NCI-H1092 (cell line): Measurements from ENCODE around the gene SEC31B.

Source experiments
- DNase-seq: peaks from one replicate; lab custom pipeline; 2025; lab: John Stamatoyannopoulos, UW

The SEC31B gene

DNA sequence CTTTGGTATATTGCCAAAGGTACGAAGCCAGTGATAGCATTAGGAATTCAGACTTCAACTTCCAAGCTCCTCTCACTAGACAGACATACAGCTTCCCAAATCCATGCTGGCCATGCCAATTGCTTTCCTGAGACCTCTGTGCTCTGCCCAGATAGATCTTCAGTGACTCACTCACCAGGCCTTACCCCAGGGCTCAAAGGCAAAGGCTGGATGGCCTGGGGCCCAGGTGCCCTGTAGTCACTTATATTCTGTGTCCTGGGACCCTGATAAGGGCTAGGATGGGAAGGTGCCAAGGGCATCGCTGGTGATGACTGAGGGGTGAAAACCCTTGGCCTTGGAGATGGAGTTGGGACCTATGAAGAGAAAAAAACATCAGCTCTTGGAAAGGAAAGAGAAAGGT lies 29.1 kb downstream of the SEC31B start:
- no peak for DNase-seq

DNA sequence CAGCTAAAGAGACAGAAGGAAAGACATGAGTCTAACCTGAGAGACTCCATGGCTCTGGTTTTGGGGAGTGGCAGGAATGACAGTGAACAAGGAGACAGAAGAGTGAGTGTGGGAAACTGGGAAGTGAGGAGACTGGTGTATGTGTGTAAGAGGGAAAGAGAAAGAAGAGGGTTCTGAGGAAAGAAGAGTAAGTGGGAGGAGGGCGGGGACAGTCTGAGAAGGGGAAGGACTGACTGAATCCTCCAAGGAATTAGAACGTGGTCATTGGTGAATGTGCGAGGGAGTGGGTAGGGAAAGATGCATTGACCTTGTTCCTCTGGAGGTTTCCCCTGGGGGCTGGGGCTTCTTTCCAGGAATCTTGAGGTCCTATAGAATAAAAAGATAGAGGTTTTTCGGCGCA lies 30.3 kb downstream of the SEC31B start:
- DNase-seq: no peak

DNA sequence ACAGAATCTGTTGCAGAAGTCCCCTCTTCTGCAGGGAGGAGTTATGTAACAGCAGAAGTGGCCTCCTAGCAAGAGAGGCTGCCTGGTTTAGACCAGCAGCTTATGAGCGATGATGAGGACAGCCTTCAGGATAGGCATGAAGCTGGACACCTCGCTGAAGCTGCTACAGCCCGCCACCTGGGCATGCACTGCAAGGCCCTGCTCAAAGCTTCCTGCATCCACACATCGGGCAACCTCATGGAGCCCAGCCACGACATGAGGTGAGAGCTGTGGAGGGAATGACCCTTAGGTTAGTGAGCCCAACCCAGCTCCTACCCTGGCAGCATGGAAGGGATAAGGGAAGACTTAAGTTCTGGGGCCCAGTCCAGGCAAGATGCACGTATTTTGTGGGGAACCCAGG lies 32.1 kb downstream of the SEC31B start:
- DNase-seq: no peak

DNA sequence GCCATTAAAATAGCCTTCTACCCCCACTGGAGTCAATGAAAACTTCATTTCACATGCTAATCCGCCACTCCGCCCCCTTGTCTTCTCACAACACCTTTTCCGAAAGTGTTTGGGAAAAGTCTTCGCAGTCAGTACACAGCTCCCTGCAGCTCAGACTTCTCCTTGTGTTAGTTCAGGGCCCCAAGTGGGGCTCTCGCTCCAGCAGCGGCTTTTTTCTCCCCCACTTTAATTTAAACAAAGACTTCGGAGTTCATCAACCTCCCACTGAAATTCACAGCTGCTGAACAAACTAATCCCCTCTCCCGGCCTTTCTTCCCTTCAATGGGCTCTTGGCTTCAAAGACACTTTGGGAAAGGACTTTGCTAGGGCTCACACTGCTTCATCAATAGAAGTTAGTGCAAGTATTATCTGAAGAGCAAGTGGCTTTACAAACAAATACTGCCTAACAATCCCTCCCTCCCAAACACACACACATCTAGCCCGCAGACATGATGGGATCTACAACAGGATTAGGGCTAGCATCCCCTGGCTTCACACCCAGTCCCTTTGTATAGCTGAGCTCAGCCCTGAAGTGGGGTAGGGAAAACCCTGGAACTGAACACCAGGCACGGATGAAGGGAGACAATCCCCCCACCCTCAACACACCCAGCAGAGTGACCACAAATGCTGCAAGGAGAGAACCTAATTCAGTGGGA lies 33.7 kb downstream of the SEC31B start:
- DNase-seq: no peak

DNA sequence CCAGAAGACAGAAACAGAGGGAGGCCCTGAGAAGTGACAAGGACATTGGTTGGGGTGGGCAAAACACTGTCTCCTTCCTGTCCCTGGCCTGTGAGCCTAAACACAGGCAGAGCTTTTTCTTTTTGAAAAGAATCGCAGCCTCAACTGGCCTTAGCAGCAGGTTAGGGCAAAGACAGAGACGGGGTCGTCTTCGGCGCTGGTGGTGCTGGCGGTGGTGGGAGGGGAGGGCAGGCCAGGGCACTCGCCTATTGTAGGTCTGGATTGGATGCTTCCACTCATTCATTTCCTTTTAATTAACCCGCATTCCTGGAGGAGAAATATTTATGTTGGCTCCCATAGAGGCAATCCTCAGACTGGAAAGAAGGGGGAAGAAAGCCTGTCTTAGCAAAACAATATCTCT lies 34.3 kb downstream of the SEC31B start:
- no peak for DNase-seq

DNA sequence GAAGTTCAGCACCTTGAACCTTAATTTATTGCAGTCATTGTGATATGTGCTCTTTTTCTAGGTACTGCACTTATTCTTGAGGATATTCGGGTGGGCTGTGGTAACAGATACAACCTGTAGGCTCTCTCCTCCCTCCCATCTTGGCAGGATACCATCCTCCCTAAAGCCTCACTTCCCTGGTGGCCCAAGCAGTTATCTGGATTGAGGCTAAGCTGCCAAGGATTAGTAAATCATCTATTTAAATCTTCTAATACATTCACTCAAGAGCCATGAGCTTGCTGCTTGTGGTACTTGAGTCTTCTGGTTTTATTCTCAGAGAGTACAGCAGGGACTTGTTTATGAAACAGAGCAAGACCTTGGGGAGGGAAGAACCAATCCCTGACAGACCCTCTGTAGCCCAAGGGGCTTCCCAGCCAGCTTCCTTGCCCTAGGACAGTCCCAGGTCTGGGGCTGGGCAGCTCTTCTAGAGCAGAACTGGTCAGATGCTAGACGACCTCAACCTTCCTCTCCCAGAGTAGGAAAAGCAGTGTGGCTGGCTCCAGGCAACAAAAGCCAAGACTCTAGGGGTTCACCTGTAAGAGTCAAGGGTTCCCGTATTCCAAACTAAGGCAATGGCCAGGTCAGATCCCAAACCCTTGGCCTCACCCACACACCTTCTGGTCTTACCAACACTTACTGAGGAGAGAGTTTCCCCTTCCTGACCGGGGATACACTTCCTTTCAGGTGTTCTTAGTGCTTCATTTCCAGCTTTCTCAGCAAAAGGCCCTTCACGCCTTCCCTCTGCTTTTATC lies 35.6 kb downstream of the SEC31B start:
- DNase-seq: no peak

DNA sequence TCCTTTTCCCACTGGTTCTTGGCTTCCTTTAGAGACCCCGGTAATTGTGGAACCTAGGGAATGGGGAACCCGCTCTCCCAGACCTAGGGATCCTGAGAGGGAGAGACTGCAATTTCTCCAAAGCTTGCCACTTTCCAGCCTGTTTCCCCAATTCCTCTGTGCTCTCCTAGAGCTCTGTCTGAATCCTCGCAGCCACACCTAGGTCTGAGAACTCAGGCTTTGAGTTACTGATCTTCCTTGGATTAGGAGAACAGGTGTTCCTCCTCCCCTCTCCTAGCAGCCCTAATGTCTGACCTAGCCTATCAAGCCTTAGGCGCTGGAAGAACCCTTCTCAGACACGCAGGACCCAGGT lies 36.9 kb downstream of the SEC31B start:
- DNase-seq: no peak

DNA sequence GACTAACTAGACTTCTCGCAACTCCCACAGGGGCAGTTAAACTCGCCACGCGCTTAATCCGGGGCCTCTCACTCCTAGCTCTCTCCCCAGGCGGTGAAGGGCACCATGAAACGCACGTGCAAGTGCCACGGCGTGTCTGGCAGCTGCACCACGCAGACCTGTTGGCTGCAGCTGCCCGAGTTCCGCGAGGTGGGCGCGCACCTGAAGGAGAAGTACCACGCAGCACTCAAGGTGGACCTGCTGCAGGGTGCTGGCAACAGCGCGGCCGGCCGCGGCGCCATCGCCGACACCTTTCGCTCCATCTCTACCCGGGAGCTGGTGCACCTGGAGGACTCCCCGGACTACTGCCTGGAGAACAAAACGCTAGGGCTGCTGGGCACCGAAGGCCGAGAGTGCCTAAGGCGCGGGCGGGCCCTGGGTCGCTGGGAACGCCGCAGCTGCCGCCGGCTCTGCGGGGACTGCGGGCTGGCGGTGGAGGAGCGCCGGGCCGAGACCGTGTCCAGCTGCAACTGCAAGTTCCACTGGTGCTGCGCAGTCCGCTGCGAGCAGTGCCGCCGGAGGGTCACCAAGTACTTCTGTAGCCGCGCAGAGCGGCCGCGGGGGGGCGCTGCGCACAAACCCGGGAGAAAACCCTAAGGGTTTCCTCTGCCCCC lies 37.4 kb downstream of the SEC31B start:
- DNase-seq: peak; percentile 12

DNA sequence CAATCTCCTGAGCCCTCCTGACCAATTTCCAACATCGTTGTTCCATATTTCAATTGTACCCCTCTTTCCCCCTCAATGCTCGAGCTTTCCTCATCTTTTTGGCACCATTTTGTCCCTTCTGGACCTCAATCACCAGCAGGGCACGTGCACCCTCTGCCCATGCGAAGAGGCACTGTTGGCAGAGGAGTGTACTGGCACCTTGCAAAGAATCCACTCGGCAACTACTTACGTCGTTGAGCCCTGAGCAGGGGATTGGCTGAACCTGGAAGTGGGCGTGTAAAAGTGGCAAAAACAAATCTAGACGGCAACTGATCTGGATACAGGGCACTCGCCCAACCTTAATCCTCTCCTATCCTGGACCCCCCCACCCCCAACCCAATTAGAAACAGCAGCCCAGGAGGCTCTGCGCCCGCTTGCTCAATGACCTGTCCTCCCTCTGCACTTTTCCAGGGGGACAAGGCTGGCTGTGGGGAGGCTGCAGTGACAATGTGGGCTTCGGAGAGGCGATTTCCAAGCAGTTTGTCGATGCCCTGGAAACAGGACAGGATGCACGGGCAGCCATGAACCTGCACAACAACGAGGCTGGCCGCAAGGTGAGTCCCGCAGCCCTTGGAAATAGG lies 38.1 kb downstream of the SEC31B start:
- DNase-seq: peak; percentile 75

DNA sequence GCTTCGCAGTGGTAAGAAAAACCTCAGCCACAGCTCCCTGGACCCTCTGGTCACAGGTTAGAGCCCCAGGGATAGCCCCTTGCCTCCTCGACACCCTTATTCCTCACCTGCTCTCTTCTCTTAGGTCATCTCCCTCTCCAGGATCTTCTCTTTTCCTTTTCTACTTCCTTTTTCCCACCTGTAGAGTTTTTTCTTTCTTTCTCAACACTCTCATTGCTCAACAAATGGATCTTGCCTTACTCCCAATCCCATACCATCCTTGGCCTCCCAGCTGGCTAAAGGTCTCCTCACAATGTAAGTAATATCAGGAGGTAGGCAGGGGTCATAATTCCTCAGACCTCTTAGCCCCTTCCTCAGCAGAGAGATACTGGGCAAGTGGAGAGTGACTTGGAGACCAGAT lies 39.7 kb downstream of the SEC31B start:
- DNase-seq: no peak

DNA sequence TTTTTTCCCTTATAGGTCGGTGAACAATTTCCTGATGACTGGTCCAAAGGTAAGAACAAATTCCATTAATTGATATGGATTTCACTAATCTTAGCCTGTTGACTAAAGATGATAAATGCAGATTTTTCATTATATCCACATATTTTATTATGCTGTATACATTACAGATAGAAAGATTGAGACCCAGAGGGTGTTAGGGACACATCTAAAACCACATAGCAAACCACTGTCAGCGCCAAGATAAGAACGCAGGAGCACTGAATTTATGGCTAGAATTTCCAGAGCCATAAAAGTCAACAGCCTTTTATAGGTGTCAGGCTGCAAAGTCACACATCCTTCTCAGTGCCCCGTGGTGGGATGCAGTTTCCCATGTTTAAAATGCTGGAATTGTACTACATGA lies 40.6 kb downstream of the SEC31B start:
- DNase-seq: no peak

DNA sequence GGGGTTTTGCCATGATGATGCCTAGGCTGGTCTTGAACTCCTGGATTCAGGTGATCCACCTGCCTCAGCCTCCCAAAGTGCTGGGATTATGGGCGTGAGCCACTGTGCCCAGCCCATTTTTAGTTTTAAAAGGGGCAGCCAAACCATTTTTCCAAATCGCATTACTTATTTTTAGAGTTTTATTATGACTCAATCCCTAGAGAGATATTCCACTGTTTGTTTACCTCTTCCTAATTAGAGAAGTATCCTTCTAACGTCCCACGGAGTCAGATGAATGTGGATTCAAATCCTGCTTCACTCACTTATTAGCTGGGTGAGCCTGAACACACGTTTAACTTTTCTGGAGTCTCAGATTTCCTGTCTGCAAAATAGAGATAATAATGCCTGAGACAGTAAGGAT lies 41.7 kb downstream of the SEC31B start:
- no peak for DNase-seq

DNA sequence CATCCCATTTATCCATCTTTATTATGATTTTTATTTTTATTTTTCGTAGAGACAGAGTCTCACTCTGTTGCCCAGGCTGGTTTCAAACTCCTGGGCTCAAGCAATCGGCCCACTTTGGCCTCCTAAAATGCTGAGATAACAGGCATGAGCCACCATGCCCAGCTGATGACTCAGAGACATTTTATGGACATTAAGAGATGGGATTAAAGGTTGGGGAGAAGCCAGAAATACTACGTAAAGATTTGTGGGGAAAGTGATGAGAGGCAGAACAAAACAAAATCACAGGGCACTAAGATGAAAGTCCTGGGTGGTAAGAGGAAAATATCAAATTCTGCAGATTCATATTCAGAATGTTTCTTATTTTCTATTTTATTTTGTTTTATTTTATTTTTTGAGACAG lies 49.3 kb downstream of the SEC31B start:
- no peak for DNase-seq

DNA sequence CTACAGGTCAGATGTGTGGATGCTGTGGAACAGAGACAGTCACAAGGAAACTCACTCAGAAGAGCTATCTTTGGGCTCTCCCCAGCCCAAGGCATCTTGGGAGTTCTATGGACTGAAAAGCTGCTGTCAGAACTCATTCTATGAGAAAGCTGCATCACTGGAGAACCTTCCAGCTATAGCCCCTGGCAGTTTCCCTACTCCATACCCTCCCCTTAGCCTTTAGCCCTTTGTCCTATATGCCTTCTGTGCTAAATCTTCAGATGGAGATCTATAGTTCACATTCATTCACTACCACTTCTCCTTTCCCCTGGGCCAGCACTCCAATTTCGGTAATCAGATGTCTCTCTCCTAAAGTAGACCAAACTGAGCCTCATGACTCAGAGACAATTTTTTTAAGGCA lies 49.9 kb downstream of the SEC31B start:
- no peak for DNase-seq

DNA sequence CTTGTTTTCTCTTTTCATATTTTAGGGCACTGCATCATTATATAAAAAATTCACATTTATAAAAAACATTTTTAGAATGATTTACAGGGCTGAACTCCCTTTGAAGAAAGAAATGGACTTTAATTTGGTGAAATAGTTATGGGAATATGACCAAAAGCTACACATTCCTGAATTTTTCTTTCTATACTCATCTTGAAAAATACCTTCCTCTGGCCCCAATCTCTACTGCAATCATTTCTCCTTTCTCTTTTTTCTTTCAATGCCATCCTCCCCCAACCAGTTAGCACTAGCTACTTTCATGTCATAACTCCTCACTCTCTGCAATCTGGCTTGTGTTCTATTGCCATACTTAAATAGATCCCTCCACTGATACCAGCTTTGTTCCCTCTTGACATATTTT lies 50.7 kb downstream of the SEC31B start:
- no peak for DNase-seq

DNA sequence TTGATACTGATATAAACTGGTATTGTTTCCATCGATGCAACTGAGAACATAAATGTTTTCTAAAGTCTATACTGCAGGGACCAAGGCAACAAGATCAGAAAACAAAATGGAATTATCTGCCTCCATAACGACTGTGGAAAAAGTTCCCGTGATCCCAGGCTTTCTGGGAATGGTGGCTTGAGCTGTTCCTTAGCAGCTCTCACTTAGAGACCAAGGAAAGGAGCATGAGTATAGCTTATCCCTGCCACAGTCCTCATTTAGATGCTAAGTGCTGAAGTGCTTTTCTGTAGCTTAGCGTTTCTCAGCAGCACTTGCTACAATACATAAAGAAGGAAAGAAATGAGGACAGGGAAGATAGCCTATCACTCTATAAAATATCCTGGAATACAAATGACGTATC lies 51.3 kb downstream of the SEC31B start:
- no peak for DNase-seq

DNA sequence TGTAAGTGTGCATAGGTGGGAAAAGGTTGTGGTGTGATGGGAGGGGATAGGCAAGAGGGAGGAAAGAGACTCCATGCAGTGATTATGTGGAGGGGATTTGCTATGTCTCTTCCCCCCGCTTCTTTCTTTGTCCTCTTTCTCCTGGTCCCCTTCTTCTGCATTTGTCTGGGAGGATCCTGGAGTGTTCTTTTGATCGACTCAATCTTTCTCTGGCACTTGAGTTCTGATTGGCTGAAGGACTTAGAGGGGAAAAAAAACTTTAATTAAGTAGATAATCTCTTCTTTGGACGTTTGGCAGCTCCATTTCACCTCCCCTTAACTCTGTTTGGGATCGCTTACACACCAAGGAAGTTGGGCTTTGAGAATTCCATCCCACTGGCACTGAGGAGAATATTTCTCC lies 57.0 kb downstream of the SEC31B start, which contains the start of gene WNT8B:
Gene WNT8B (plus strand): TSS at position 301 of the 400 bp plus-strand sequence. CDS start 160 bp downstream, outside the sequence.
- DNase-seq: no peak

DNA sequence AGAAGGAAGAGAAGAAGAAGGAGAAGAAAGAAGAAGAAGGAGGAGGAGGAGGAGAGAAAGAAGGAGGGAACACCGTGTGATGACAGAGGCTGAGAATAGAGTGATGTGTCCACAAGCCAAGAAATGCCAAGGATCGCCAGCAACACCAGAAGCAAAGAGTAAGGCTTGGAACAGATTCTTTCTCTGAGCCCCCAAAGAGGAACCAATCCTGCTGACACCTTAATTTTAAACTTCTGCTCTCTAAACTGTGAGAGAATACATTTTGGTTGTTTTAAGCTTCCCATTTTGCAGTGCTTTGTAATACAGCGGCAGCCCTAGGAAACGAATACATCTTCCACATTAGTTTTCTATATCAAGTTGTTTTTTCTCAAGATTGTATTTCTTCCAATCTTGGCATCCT lies 70.7 kb downstream of the SEC31B start:
- no peak for DNase-seq

DNA sequence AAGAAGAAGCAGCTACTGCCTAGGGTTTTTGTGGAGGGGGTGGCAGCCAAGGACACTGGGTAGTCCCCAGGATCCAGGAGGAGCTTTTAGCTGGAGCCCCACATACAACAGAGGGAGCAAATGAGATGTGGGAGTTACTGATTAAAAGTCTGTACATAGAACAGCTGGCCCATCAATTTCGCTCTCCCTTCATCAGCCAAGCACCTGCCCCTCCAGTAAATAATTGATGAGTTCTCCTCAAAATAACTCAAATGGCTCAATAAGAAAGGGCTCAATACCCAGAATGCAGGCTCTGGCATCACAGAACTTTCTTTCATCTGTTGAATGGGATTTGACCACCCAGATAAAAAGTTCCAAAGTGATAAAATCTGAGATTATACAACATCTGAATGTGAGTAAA lies 72.0 kb downstream of the SEC31B start:
- DNase-seq: no peak

DNA sequence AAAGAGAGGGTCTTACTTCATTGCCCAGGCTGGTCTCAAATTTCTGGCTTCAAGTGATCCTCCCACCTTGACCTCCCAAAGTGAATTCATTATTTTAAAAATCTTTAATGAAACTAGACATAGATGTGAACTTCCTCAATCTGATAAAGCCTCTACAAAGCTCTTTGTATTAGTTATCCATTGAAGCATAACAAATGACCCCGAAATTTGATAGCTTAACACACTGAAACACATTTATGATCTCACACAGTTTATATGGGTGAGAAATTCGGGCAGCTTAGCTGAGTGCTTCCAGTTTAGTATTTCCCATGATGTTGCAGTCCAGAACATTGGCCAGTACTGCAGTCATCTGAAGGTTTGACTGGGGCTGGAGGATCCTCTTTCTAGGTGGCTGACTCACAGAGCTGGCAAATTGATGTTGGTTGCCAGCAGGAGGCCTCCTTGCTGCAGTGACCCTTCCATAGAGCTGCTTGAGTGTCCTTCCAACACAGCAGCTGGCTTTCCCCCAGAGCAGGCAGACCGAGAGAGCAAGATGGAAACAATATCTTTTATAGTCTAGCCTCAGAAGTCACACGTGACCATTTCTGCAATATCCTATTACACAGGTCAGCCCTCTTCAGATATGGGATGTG lies 73.4 kb downstream of the SEC31B start:
- no peak for DNase-seq

DNA sequence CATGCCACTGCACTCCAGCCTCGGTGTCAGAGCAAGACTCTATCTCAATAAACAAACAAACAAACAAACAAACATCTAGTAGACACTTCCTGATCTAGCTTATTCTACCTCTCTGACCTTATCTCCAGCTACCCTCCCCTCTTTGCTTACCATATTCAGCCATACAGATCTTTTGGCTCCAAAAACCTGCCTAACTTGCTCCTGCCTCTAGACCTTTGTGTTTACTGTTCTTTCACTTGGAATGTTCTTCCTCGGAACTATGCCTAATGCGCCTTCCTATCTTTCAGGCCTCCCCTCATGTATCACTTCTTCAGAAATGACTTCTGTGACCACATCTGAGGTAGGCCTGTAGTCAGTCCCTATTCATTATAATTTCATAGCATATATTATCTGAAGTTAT lies 77.1 kb downstream of the SEC31B start:
- DNase-seq: no peak

DNA sequence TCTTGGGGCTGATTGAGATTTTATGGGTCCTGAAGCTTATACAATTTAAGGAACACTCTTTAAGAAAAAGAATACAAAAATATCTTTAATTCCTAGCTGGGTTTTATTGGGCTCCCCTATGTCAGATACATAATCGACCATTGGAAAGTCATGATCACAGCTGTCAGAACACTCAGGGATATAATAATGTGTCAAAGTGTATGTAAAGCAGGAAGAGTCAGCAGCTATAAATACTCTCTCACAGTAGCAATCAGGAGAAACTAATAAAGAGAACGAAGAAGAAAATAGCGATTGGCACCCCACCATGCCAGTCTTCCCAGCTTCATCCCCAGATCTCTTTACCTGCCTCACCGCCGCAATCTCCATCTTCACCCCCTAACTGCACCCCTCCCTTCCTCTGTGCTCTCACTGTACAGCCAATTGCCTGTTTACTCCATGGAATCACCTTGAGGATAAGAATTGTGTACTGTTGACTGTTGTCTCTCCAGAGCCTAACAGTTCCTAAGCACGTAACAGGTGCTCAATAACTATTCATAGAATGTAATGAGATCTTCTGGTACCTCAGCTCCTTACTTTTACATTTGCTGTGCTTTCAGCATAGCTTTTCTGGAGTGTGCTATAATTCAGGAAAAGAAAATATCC lies 80.9 kb downstream of the SEC31B start:
- DNase-seq: no peak
